Stimulated activated CD8-positive, alpha-beta memory T cell treated with anti-CD3 and anti-CD28 coated beads, Interleukin-15, amount 100 ng/mL, for 1 hour (primary cell): ENCODE measurements around the gene DRC1.
"Not testable (repeated sequence)": the region's sequence is repeated elsewhere in the genome, so short reads cannot be mapped to it uniquely, and the experiment has no call there.

ENCODE experiments used
- DNase-seq: peaks from one replicate; pipeline ENCODE4 v3.0.0-alpha.2; 2020; ENCODE audit warnings: low read depth

The DRC1 gene

DNA sequence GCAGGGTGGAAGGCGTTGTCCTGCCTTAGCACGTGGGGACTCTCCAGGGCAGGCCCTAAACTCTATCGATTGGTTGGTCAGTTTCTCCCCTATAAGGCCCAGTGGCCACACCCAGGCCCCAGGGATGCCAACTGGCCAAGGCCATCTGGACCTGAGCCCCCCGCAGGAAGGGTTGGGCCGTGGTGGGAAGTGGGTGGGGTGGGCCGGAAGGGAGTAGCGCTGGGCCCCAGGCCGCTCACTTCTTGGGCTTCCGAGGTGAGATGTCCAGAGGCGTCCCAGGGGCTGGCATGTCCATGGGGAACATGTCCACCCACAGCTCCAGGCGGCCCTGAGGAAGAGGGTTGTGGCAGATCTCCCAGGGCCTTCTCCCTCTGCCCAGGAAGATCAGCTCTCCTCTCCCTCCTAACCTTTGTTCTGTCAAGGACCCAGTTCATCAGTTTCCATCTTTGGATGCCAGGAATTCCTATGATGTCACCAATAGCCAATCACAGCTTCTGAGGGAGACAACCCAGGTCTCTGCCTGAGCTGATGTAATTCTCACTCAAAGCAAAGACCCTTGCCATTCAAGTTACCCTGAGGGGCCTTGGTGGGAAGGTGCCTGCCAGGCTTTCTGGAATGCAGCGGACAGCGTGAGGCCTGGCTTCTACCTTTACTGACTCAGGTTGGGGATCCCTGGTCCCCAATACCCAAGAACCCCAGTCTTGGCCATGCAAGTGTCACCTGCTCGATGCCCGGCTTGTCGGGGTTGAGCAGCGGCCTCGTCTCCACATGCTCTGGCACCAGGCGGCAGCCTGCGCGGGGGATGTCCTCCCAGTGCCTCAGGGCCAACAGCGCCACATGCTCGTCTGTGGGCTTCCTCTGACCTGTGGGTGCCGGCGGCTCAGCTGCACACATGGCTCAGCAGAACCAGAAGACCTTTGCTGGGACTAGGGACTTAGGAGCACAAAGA, 61.8 kb downstream of the DRC1 start:
- DNase-seq: no peak

DNA sequence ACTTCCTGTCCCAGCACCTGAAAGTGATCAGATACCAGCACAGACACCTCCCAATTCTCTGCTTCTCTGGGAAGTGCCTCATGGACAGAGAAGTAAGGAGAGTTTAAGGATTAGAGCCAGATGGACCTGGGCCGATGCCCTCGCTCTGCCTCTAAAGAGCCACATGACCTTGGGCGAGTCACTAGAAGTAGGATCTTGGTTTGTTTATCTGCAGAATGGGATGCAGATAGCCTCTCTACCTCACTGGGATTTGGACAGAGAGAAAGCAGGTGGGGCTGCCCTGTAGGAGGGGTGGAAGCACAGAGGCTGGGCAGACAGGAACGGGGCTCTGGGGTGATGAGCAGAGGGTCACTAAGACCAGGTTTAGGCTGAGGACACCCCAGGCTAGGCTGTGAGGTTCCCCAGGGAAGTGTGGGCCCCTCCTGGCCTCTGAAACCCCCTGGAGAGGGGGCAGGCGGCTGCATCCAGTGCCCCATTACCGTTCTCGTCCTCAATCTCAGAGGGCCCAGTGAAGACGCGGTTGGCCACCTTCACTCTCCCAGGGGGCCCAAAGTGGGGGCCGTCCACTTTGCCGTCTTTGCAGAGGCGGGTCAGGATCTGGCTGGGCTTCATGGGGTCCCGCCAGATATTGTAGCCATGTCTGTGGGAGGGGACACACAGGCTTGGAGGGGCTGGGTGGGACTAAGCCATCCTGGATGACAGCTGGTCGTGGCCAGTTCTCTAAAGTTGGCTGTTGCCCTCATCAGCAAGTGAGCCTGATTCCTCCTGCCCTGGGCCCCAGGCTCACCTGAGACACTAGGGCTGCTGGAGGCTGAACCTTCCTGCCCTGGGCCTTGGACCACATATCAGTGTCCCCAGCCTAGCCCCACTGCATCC, 62.9 kb downstream of the DRC1 start:
- no peak for DNase-seq

DNA sequence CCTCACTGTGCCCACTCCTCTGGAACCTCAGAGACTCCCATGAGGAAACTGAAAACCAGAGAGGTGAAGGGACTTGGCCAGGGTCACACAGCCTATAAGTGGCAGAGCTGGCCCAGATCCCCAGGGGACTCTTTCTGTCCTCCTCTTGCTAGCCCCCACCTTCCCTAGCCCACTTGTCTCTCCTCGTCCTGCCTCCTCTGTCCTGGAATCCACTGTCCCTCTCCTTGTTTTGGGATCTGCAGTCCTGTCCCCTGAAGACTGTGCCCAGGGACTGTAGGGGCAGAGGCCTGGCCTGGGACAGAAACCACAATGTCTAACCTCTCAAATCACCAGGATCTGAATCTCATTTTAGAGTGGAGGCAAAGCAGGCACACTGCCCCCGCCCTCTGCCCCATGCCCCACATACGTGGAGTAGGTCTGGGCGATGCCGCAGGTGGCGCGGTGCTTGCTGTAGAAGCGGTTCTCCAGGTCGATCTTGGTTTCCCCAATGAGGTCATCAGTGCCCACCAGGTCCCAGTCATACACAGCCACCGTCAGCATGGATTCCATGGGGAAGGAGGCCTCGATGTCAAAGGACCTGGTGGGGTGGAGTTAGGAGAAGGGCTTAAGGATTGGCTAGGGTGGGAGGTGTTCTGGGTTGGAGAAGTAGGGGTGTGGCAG, 63.7 kb downstream of the DRC1 start:
- no peak for DNase-seq

GRCh38 chr2:26465981-26466471, 64.3 kb downstream of the DRC1 start:
- no peak for DNase-seq

- no peak for DNase-seq
These were observed 65.1 kb downstream of the DRC1 start for GRCh38 chr2:26466662-26467310.

DNA sequence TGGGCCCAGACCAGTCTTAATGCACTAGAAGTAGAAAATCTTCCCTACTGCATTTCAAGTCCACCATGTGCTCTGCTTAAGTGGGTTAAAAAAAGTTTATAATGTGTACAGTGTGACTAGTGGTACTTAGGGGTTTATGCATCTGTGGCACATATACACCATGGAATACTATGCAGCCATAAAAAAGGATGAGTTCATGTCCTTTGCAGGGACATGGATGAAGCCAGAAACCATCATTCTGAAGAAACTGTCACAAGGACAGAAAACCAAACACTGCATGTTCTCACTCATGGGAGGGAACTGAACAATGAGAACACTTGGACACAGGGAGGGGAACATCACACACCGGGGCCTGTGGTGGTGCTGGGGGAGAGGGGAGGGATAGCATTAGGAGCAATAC, 66.8 kb downstream of the DRC1 start:
- not testable (repeated sequence) for DNase-seq

DNA sequence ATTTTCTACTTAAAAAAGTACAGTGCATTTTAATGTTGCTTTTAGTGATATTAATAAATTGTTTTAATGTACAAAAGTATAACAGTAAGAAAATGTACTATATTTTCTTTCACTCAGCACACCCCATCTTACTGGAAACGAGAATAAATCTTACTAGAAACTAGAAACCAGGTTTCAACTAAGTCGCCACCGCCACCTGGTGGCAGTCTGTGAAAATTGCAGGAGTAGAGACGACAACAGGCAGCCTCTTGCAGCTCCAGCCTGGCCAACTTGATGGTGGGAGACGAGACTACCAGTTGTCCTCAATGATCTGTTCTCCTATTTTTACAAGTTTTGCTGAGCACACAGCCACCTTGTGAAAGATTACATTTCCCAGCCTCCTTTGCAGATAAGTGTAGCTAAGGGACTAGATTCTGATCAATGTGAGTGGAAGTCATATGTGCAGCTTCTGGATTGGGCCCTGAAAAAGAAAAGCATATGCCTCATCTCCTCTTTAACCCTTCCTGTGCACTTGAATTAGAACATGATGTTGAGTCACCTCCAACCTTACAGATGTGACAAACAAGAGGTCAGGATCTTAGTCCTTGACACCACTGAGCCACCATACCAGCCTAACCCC, 67.5 kb downstream of the DRC1 start:
- DNase-seq: peak; percentile 19

- no peak for DNase-seq
These were observed 68.2 kb downstream of the DRC1 start for GRCh38 chr2:26469955-26470354.

DNA sequence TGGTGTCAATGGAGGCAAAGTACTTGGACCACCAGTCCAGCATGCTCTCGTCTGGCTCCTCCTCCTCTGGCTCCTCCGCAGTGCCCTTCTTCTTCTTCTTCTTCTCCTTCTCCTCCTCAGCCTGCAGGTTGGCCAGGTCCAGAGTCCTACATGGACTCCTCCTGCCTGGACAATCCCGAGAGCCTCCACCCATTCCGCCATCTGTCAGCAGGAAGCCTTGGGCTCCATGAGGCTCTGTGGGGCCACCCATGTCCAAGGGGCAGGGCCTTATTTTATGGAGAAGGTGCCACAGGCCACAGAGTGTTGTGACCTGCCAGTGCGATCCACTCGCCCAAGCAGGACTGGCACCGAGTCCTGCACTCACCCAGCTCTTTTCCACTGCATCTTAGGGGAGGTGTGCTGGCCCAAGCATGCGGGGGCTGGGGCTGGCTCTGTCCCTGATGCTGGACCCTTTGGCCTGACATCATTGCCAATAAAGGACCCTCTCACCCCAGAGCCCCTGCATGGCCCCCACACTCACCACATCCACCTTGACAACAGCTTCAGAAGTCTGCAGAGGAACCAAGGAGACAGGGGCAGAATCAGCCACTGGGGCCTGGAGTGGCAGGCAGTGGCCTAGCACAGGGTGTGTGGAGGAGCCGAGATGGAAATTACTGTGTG, 69.0 kb downstream of the DRC1 start:
- no peak for DNase-seq

GRCh38 chr2:26471289-26471688, 69.6 kb downstream of the DRC1 start:
- DNase-seq: no peak

DNA sequence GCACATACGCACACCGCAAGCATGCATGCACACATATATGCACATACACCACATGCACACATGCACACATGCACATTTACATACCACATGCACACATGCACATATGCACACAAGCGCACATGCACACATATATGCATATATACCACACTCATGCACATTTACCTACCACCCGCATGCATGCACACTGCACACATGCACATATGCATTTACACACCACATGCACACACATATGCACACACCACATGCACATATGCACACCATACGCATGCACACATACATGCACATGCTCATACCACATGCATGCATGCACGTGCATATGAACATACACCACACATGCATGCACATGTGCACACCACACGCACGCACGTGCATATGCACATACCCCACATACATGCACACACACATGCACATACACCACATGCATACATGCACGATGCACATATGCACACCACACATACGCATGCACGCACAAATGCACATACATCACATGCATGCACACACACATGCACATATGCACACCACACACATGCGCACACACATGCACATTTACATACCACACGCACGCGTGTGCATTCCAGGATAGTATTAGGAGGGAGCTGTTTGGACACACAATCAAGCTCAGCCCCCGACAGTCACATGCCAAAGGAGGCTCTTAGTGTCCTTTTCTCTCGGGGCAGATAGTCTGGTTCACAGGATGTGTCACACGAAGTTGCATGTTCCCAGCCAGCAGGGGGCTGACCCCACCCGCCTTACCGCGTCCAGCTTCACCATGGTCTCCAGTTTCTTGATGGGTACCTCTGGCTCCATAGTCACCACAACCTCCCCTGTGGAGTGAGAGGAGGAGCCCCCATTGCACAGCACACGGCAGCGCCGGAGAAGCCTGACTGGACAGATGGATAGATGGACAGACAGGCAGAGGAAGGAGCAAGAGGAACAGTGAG, 70.3 kb downstream of the DRC1 start:
- DNase-seq: no peak

DNA sequence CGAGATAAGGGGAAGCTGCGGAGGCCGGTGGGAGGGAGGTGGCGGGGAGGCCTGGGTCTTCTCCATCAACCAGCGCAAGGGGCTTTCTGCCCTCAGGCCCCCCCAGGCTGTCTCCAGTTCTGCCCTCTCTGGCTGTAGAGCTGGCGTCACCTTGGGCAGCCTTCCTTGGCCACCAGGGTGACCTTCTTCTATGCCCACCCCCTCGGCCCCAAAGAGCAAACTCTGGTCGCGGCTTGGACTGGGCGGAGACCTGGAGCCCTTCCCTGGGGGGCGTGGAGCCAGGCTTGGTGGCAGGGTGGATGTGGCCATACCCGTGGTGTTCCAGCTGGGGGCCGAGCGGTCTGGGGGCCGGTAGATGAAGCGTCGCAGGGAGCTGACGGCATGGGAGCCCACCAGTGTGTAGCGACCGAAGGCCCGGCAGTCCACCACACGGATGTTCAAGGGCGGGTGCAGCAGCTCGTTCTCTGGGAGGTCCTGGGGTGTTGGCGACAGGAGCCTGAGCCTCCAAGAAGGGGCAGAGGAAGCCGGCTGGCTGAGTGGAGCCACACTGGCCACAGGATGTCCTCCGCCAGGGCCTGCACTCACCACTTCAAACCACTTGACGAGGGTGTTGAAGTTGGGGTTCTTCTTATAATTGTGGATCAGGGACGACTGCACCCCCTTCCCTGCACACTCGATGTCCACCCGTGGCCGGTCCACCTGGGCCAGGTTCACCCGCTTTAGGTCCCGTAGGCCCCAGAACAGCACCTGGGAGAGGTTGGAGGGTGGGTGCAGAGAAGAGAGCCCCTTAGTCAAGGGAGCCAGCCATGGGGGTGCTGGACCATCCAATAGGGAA, 71.3 kb downstream of the DRC1 start:
- DNase-seq: no peak

- DNase-seq: no peak
These were observed 72.1 kb downstream of the DRC1 start for GRCh38 chr2:26473796-26474195.

- no peak for DNase-seq
These were observed 72.6 kb downstream of the DRC1 start for GRCh38 chr2:26474261-26474785.

- no peak for DNase-seq
These were observed 73.3 kb downstream of the DRC1 start for GRCh38 chr2:26475037-26475436.

GRCh38 chr2:26475832-26476501, 74.2 kb downstream of the DRC1 start:
- no peak for DNase-seq

- no peak for DNase-seq
These were observed 75.6 kb downstream of the DRC1 start for GRCh38 chr2:26477126-26477910.
